Midbrain (tissue), 1 donor: ENCODE results near the gene EGFLAM.

ENCODE experiments used
- DNase-seq: peaks from one replicate; lab custom pipeline; 2025; lab: John Stamatoyannopoulos, UW

The EGFLAM gene

DNA sequence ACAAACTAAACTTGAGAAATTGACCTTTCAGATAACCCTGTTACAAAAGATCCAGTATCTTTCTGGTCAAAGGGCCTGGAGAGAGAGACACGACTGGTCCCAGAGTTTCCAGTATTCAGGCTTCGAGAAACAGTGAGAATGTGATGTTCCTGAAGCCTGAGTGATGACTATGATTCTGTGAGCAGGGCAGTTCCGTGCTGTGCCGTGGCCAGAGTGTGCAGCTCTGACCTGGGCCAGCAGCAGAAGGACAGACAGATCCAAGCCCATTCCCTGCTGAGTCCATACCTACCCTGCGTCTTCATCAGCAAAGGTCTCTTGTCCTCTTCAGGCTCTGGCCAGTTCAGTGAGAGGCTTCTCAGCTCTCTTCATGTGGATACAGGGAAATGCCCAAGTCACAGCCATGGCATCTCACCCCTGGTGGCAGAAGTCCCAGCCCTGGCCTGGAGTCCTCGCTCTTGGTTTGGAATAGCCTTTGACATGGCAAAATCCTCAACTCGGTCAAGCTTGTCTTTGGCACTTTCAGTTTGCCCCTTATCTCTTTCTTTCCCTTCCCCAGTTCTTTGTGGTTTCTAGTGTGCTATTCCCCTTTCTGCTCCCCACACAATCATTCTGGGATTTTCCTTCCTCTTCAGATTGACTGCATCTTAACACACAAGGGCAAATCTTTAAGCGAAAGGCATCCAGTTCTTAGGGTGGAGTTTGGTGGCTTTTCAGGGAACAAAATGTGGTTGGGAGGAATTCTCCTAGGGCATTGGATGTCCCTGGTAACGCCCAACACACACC, 190.4 kb downstream of the EGFLAM start:
- no peak for DNase-seq

DNA sequence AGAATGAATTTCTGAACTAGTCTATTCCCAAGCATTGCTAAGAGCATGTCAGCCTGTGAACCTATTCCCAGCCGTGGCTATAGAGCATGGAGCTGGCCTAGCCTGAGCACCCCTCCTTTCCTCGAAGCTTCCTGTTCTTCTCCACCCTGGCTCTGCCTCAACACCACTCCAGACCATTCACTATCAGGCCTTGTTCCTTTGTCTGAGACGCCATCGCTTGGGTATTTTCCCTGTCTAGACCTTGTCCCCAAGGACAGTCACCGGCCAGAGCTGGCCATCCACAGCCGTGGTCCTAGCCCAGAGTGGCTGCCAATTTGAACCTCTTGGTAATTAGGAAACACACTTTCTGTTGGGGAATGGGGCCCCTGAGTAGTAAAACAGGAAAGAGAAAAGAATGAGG, 192.3 kb downstream of the EGFLAM start:
- no peak for DNase-seq

DNA sequence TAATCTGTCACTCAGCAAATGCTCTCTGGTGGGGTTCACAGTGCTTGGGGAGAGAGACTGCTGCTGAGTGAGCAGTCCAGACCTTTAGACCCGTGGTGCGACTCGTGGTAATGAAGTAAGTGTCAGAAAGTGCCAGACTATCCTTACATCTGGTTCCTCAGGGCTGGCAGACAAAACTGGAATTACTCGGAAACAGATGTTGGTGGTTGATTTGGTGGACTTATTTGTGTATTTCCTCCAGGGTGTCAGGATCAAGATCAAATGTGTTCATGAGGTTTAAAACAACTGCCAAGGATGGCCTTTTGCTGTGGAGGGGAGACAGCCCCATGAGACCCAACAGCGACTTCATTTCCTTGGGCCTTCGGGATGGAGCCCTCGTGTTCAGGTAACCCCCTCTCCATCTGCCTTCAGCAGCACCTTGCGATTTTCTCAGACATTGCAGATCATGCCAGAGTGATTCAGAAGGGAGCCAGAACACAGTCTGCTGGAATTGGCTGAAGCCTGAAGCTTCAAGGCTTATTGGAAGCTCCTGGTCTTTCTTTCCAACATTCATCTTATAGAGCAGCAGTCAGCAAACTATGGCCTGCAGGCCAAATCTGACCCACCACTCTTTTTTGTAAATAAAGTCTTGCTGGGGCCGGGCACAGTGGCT, 192.8 kb downstream of the EGFLAM start:
- no peak for DNase-seq

DNA sequence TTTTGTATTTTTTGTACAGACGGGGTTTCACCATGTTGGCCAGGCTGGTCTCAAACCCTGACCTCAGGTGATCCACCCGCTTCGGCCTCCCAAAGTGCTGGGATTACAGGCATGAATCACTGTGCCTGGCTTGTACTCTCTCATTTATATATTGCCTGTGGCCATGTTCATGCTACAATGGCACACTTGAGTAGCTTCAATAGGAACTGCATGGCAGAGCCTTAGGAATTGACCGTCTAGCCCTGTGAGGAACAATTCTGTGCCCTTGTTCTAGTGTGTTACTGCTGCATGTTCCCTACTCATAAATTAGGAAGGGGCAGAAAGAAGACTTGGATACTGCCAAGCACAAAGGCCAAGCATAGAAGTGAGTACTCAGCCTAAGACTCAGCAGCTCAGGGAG, 193.8 kb downstream of the EGFLAM start:
- no peak for DNase-seq

DNA sequence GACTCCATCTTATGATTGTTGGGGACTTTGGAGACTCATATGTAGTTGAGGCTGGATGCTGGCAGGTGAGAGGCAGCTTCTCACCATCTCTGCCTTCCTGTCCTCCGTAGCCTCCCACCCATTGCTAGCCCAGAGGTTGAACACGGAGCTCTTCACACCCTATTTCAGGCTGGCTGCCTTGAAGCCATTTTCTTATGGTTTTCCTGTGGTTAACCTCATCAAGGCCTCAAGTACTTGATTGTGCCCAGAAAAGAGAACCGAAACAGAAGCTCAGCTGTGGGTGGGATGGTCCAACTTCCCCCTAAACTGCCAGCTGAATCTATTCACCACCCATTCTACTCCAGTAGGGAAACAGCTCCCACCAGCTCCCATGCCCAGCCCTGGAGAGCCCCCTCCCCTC, 195.1 kb downstream of the EGFLAM start:
- peak; percentile 9 for DNase-seq

DNA sequence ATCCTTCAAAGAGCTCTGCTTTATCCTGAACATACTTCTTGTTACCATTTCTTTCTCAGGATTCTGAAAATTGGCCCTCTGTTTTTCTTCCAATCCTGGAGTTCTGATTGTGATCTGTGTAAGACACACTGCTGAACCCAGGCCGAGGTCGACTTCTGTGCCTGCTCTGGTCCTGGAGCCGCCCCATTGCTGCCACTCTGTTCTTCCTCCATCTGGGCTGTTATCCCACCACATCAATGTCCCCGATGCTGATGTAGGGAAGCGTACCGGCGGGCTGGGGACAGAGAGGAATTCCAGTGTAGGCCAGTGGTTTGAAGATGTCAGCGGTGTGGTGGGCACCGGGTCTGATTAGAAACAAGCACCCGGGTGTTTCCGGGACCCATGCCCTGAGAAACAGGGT, 195.6 kb downstream of the EGFLAM start:
- no peak for DNase-seq

DNA sequence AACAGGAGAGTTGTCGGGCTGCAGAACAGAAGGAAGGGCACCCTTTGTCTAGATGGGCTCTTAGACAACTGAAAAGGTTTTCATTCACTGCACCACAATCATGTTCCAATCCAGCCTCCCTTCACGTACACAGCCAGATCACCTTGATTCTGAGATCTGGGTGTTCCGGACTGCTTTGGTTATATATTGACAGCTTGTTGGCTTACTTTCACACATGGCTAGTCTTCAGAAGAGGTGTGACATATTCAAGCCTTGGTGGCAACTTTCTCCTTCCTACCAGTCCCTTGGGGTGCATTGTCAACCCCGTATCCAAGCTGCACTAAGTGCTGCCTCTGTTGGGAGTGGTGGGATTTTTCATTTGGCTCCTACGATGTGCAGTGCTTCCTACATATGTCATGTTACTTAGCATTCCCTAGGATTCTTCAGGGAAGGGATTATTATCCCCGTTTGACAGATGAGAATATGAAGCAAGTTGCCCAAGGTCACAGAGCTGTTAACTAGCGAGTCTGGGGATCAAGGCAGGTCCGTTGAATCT, 197.5 kb downstream of the EGFLAM start:
- no peak for DNase-seq

DNA sequence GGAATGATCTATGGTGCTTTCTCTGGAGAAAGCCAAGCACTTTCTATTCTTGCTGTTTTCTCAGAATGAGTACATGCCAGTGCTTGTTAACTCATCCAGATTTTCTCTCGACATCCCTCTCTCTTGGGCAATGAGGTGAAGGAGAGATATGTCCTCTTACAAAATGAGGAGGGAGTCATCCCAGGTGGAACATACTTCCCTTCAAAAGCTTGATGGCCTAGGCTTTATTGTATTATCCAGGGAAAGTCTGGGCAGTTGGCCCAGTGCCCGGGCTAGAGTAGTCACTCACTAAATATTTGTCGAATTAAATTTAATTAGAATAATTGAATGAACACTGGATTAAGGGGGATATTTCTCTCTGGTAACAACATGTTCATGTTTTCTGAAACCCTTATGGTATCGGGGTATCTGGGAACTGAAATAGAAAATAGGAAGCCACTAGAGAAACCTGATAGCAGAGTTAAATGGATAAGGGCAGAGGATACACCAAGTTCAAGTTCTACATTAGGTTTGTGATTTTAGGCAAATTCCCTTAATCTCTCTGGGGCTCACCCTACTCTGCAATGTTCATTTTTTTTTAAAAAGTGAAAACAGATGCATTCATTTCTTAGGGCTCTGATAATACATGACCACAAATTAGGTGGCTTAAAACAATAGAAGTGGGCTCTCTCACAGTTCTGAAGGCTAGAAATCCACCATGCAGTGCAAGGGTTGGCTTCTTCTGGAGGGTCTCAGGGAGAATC, 198.5 kb downstream of the EGFLAM start:
- DNase-seq: no peak

DNA sequence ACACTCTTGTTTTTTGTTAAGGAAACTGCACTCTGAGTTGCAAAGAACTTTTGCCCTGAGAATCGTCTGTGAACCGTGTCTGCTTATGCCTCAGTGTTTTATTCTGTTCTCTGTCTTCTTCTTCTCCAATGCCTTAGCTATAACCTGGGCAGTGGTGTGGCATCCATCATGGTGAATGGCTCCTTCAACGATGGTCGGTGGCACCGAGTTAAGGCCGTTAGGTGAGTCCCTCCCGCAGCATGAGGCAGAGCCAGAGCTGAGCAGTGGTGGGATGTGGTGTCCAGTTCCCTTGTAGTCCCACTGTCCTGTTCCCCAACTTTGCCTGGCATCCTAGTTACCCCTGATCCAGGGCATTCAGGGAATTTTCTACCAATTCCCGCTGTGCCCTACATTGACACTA, 199.8 kb downstream of the EGFLAM start:
- no peak for DNase-seq

DNA sequence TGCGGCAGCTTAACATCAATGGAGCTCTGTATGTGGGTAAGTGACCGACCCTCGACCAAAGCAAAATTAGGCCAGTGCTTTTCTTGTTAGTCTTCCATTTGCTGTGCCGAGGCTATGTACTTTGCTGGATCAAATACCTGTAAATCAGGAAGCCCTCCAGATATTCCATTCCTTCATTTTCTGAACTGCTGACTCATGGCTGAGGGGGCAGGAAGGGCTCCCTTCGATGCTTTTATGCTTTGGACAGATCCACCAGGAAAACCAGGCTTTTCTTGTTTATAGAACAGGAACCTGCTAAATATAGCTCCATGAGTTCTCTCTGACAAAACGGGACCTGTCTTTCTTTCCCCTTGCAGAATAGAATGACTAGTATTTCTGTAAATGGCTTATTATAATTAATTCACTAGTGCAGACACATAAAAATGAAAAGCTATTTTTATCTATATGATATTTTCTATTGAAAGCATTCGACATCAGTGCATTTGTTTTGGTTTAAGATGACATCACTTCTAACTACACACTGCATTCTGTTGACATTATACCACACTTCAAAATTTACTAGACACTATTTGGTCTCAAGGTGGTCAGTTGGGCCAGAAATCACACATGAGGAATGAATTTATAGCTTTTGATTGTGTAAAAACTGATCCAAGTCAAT, 204.7 kb downstream of the EGFLAM start:
- no peak for DNase-seq

DNA sequence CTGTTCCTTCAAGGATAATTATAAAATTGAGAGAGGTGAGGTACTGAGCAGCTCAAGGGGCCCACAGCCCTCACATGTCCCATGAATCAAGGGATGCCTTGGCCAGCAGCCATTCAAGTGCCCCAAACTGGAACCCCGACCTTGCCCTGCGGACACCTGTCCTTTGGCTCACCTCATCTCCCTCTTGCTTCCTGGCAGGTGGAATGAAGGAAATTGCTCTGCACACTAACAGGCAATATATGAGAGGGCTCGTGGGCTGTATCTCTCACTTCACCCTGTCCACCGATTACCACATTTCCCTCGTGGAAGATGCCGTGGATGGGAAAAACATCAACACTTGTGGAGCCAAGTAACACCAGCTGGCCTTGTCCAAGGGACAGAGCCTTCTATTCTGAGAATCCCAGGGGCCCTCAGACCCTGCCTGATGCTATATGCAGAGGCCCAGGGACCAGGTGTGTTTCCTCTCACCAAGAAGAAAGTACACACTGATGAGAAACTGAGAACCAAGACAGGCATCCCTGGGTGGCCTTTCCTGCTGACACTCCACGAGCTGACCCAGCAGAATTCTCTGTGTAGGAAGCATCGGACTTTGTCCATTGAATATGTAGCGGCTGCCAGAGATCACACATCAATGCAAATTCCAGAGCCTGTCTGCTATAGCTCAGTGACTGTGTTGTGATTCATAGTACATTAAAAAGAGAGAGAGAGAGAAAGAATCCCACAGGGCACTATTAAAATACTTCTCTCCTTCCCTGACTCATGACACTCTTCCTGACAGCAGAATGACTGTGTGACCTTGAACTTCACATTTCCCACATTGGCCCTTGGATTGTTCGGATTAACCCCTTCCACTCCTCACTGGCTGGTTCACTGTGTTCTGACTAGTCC, 205.5 kb downstream of the EGFLAM start:
- no peak for DNase-seq

DNA sequence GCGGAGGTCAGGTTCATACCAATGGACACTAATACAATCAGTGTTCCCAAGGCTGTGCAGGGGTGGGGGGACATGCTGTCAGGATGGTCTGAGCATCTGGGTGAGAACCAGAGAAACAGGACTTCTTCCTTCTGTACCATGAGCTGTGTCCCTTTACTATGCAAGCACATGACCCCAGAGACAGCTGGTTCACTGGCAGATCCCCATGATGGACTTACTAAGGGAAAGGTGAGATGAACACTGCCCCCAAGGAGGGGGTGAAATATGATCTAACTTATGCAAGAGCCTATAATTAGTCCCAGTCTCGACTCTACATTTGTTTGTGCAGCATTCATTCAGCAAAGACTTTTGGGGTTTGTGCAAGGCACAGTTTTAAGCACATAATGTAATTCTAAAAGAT, 206.7 kb downstream of the EGFLAM start:
- no peak for DNase-seq

DNA sequence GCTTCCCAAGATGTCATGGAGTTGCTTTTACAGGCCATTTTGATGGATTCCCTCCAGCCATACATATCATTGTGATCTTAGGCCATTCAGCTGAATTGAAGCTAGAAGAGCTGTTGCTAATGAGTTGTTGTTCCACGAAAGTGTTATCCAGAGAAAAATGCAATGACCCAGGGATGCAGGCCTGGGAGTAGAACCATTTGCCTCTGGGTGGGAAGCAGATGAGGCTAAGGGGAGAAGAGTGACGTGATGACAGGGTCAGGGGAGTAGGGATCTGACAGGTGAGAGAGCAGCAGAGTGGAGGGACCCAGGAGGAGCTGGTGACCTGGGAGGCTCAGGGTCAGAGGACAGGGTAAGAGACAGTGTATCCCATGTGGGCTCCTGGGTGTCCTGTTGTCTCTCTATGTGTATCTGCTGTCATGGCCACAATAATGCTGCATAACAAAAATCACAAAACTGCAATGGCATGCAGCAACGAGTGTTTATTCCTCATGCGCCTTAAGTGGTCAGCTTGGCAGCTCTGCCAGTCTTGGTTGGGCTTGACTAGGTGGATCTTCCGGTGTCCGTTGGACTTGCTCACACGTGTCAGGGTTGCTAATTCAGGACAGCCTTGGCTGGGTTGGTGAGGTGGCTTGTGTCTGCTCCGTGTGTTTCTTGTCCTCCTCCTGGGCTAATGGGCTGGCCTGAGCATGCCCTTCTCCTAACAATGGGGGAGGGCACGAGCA, 207.5 kb downstream of the EGFLAM start:
- no peak for DNase-seq

DNA sequence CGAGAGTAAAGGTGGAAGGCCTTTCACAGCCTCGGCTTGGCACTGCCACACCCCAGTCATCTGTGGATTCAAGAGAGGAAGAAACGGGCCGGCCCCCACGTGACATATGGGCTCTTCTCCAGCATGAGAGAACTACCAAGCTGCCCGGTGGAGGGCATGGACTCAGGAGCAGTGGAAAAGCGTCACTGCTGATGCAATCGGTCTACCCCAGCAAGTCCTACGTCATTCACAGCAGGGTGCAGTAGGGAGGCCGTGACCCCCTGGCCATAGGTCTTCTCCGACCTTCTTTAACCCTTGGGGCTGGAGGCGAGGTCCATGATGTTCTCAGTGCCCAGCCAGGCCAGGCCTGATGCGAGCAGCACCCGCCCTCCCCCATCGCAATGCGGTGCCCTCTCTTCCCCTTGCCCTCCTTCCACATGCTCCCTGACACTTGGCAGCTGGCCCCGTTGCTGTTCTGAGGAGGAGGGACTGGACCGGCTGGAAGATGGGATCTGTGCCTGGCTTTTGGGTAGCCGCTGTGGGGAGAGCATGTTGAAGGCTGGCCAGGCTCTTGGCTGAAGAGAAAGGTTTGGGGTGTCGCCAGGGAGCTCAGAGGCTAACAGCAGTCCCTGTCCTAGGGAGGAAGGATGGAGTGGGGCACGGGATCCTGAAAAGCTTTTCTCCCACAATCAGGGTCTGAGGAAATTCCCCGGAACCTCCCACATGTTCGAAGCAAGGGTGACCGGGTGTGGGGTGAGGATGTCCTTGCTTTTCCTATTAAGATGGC, 208.2 kb downstream of the EGFLAM start:
- peak; percentile 75 for DNase-seq

DNA sequence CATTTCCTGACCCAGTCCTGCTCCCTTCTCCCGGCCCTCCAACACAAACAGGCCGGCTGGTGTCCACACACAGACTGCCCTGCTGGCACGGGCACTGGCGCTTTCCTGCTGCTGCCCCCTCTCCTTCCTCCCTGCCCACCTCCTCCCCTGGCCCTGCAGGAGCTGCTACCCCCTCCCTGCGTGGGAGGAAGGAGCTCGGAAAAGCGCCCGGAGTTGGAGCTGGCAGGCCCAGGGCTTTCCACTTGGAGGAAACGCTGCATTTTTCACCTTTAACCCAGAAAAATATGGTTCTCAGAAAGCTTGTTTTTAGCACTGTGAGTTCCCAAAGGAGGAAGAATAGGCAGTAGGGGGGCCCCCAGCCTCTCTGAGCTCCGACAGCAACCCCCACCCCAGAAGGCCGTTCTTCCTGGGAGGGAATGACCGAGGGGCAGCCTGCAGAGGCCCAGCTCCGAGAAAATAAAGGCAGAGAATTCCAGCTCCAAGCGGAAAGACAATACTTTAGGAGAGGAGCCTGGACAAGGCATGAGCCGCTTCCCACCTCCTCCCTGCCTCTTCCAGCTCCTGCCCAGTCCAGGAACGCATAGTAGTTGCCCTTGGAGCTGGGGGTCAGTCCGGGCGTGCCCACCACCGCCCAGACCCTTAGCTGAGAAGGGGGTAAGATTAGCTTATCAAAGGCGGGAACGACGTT, 209.1 kb downstream of the EGFLAM start:
- peak; percentile 61 for DNase-seq

DNA sequence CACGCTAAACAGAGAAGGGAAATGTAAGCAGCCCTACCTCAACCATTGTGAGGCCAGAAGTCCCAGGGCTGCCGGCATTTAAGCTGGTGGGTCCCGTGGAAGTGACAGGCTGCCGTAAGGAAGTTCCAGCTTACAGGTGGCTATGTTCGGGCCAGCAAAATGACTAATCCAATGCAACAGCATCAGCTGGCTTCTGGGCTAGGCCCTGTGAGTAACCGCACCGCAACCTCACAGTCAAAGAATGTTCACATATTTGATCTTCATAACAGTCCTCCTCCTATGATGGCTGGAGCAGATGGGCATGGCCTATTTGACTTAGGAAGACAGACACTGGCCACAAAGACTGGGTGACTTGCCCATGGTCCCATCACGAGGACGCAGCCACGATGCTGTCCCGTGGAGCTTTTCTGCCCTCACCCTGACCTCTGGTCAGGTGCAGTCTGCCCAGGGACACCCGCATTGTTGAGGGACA, 209.9 kb downstream of the EGFLAM start:
- no peak for DNase-seq

DNA sequence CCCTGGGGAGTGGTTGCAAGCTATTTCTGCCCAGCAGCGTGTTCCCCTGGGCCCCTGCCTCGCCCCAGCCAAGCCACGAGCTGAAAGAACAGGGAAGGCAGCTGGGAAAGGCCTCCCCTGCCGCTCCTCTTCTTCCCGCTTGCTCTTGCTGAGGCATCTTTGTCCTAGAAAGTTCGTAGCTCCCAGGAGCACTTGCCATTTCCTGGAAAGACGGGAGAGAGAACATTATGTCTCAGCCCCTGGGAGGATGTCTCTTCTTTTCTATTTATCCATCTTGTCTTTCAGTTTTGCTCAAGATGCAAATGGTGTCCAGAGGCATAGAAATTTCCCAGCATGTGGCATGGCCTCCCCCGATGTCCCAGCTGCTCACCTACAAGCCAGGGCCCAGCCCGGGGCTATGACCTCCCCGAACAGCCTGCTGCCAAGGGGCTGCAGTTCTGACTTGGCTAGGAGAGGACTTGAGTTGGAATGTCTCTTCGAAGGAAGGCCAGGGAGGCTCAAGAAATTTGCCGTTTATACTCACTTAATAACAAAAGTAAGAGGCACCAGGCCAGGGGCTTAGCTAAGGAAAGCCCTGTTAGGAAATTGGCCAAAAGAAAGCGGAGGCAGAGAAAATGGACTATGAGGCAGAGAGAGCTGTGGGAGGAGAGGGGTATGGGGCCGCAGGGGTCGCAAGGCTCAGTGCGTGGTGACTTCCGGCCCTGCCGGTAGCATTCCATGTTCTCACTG, 210.8 kb downstream of the EGFLAM start:
- DNase-seq: peak; percentile 70

DNA sequence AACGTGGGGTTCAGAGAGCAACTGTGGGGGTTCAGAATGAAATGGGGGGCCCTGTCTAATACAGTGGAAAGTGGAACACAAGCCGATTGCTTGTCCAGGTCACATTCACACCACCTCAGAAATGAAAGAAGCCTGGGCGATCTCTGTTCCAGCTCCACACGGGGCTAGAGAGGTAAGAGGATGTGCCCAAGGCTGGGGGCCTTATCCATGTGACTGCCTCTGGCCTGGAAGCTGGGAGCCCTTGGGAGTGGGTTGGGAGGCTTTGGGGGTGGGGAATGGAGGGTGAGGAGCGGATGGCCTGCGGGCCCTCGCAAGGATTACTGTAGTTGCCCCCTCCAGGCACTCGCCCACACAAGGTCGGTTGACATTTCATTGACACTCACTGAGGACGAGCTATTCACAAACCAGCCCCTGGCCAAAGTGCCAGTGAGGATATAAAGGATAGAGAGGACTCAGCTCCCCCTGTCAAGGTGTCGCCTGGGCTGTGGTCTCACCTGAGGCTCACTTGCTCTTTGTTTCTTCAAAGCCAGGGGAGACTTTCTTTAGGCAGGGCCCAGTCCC, 211.4 kb downstream of the EGFLAM start:
- no peak for DNase-seq
